ENCODE results near the gene MRPL18. TPM values are rescaled to one million over a fixed set of nuclear protein-coding genes. Genes with fewer than 3 reads are reported as not detected.
A peak's percentile ranks its signal among the peaks of the same experiment; 100 is the strongest.
"Not testable (repeated sequence)": the region's sequence is repeated elsewhere in the genome, so short reads cannot be mapped to it uniquely, and the experiment has no call there.

Gene MRPL18
- 123 and 126 TPM in 2 replicates for total RNA-seq (2014; rRNA removed; shearing (Covaris generic))
- 81.6 and 82.9 TPM in 2 replicates for polyA plus RNA-seq (2015; cell fraction: cytosol; rRNA removed)
- polyA plus RNA-seq (2015; cell fraction: nucleus; rRNA removed), result 14.5 and 17.7 TPM in 2 replicates

DNA sequence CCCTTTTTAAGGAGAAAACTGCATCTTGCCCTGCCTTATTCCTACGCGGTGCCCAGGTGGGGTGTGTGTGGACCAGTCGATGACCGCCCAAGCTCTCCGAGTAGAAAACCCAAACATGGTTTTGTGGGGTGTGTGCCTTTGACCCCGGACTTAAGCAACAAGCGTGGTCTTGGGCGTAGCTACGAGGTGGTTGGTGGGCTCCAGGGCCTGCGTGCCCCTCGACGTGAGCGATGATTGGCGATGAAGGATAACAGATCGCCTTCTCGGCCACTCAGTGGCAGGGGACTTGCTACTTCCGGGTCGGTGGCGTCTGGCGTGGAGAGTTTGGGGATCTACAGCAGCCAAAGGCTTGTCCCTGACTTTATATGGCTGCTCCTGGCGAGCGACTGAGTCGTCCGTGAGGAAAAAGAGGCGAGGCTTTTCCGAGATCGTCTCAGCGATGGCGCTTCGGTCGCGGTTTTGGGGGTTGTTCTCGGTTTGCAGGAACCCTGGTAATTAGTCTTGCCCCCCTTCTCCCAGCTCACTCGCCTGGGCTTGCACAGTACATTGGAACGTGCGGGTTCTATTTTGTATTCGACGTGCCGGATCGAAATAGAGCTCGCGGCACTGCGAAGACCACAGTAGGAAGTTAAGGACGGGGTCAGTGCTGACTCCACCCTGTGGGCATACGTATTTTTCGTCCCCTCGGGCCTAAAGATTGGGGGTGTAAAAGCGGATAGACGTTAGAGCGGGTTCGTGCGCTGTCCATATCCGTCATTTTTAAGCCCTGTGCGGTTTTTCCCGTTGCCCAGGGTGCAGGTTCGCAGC is at the start of gene MRPL18:
TSS of gene MRPL18 (plus strand) at position 319 of the 807 bp plus-strand sequence. CDS start at position 440, 121 bp downstream.
- in situ Hi-C loops (cut with HindIII; ENCODE audit: low pct_unique_long_range_greater_than_20kb, low sequenced_read_pairs), result no loop called here
- peak; percentile 96 for DNase-seq (ENCODE audit: low read depth, low spot score)

- no peak for DNase-seq (ENCODE audit: low read depth, low spot score)
Measured at GRCh38 chr6:159742165-159742564, 48.1 kb upstream of the MRPL18 start.

DNA sequence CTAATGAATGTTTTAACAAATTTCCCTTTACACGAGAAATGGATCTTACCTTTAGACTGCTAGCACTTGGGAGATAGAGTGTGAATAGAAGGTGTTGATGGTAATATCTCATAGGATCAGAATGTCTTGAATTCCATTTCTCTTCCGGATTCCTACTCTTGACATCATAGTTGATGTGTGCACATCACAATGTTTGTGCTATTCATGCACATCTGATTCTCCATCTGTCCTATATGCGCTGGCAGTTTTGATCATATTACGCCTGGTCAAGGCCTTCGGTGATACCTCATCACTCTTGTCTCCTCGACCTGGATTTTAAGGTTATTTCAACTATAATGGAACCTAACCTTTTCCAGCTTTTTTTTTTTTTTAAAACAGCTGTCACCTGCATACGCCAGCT is 45.2 kb upstream of the MRPL18 start:
- no peak for DNase-seq (ENCODE audit: low read depth, low spot score)
- in situ Hi-C loops (cut with HindIII; ENCODE audit: low pct_unique_long_range_greater_than_20kb, low sequenced_read_pairs), result no loop called here

More at GRCh38 chr6:159742165-159742564, 48.1 kb upstream of the MRPL18 start:
- in situ Hi-C loops (cut with HindIII; ENCODE audit: low pct_unique_long_range_greater_than_20kb, low sequenced_read_pairs), result no loop called here

DNA sequence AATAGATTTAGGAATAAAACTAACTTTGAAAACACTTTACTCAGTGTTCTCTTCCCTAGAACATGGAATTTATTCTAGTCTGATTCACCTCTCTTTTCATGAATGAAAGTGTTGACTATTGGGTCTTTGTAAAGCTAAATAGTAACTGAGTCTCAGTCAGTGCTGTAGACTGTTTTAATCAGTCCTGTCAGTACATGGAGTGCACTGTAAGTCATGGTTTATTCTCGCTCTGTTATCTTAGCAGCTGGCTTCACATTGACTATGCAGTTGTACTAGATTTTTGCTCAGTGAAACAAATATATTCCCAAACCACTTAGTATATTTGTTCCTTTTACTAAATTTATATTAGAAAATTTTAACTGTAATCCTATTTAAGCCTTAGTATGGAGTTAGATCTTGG is 43.5 kb upstream of the MRPL18 start:
- in situ Hi-C loops (cut with HindIII; ENCODE audit: low pct_unique_long_range_greater_than_20kb, low sequenced_read_pairs), result no loop called here
- DNase-seq (ENCODE audit: low read depth, low spot score), result no peak

- in situ Hi-C loops (cut with HindIII; ENCODE audit: low pct_unique_long_range_greater_than_20kb, low sequenced_read_pairs), result not testable (repeated sequence)
Measured at GRCh38 chr6:159748127-159748526, 42.1 kb upstream of the MRPL18 start.

DNA sequence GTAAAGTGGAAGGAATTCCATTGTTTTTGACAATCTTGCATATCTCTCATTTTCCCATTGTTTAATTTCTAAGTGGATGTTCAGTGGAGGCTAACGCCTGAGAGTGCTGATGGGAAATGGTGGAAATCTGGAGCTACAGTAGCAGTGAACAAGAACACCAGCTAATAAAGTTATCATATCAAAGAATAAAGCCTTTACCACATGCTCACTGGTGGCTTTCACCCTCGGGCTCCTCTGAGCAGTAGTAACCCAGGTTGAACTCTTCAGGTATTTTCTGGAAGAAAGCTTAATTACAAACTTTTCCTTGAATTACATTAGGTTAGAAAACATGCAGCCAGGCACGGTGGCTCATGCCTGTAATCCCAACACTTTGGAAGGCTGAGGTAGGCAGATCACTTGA is 38.8 kb upstream of the MRPL18 start:
- no peak for DNase-seq (ENCODE audit: low read depth, low spot score)

More at GRCh38 chr6:159748127-159748526, 42.1 kb upstream of the MRPL18 start:
- DNase-seq (ENCODE audit: low read depth, low spot score), result not testable (repeated sequence)

DNA sequence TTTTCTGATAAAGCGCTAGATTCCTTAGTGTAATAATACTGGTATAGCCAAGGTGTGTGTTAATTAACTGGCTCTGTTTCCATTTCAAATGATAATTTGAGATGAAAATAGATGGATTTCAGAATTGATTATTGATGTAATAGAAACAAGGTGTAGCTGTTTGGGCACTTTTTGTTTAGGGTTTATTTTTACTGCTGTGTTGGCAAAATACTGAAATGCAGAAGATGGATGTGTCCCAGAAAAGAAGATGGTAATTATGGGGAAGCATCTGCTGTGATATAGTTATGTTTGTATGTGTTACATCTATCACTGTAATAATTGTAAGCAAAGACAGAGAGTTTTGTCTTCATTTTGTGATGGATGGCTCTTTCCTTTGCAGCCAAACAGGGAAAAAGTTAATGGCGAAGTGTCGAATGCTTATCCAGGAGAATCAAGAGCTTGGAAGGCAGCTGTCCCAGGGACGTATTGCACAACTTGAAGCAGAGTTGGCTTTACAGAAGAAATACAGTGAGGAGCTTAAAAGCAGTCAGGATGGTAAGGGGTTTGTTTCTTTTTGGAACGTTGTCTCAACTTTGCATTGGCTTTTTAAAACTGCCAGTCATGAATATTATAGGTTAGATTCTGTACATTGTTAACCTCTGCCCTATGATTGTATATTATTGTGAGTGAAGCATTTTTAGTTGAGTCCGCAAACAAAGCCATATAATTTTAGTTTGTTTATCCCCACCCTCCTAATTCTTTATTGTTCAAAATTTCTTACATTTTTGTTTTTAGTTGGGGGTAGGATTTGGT is 37.0 kb upstream of the MRPL18 start:
- DNase-seq (ENCODE audit: low read depth, low spot score), result no peak
- in situ Hi-C loops (cut with HindIII; ENCODE audit: low pct_unique_long_range_greater_than_20kb, low sequenced_read_pairs), result no loop called here

More for the DNA sequence above, 38.8 kb upstream of the MRPL18 start:
- in situ Hi-C loops (cut with HindIII; ENCODE audit: low pct_unique_long_range_greater_than_20kb, low sequenced_read_pairs), result no loop called here

GRCh38 chr6:159754401-159754800 is 35.9 kb upstream of the MRPL18 start:
- in situ Hi-C loops (cut with HindIII; ENCODE audit: low pct_unique_long_range_greater_than_20kb, low sequenced_read_pairs), result no loop called here
- no peak for DNase-seq (ENCODE audit: low read depth, low spot score)

GRCh38 chr6:159754959-159755914 is 35.0 kb upstream of the MRPL18 start:
- DNase-seq (ENCODE audit: low read depth, low spot score), result no peak
- in situ Hi-C loops (cut with HindIII; ENCODE audit: low pct_unique_long_range_greater_than_20kb, low sequenced_read_pairs), result no loop called here

DNA sequence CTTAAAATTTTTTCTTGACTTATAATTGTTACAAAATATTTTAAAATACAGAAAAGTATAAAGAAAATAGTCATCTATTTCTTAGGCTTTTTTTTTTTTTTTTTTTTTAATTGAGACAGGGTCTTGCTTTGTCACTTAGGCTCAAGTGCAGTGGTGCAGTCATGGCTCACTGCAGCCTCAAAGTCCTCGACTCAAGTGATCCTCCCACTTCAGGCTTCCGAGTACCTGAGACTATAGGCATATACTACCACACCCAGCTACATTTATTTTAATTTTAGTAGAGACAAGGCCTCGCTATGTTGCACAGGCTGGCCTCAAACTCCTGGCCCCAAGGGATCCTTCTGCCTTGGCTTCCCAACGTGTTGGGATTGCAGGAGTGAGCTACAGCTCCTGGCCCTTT is 33.8 kb upstream of the MRPL18 start:
- DNase-seq (ENCODE audit: low read depth, low spot score), result no peak
- in situ Hi-C loops (cut with HindIII; ENCODE audit: low pct_unique_long_range_greater_than_20kb, low sequenced_read_pairs), result no loop called here

DNA sequence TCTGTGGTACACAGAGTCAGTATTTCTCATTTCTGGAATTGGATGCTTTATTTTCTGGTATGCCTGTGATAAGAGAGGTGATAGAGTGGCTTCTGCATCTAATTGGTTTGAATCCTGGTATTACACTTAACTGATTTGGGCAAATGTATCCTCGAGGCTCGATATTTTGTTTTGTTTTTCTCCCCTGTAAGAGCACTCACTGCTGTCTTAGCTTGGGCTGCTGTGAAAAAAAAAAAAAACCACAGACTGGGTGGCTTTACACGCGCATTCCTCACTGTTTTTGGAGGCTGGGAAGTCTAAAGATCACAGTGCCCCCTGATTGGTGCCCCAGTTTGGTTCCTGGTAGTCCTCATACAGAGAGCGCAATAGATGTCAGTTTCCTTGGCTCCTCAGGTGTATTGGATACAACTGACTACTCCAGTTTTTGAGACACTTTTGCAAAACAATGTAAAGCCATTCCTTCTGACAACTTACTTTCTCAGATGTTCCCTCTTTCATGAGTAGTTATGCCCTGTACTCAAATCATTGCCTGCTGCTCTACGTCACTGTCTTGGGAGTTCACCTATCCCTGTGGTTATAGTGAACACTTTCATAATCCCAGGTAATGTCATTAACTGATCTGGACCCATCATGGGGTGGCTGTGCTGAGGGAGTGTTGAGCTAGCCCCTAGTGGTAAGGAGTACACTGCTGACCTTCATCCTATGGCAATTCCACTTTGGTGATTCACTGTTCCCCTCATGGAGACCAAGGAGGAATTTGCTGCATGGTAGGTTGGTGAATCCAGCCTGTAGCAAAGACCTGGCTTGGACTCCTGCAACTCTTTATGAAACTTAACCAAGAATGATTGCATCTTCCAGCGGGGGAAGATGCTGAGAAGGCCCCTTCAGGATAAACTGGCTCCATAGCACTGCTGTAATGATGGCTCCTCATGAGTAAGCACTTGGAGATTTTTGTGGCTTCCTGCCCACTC is 32.0 kb upstream of the MRPL18 start:
- in situ Hi-C loops (cut with HindIII; ENCODE audit: low pct_unique_long_range_greater_than_20kb, low sequenced_read_pairs), result no loop called here
- peak; percentile 9 for DNase-seq (ENCODE audit: low read depth, low spot score)

GRCh38 chr6:159759645-159760044 is 30.6 kb upstream of the MRPL18 start:
- in situ Hi-C loops (cut with HindIII; ENCODE audit: low pct_unique_long_range_greater_than_20kb, low sequenced_read_pairs), result no loop called here
- DNase-seq (ENCODE audit: low read depth, low spot score), result no peak

GRCh38 chr6:159760602-159761057 is 29.6 kb upstream of the MRPL18 start:
- peak; percentile 39 for DNase-seq (ENCODE audit: low read depth, low spot score)
- in situ Hi-C loops (cut with HindIII; ENCODE audit: low pct_unique_long_range_greater_than_20kb, low sequenced_read_pairs), result no loop called here

GRCh38 chr6:159761129-159761872 is 29.0 kb upstream of the MRPL18 start:
- DNase-seq (ENCODE audit: low read depth, low spot score), result peak; percentile 4
- in situ Hi-C loops (cut with HindIII; ENCODE audit: low pct_unique_long_range_greater_than_20kb, low sequenced_read_pairs), result no loop called here

DNA sequence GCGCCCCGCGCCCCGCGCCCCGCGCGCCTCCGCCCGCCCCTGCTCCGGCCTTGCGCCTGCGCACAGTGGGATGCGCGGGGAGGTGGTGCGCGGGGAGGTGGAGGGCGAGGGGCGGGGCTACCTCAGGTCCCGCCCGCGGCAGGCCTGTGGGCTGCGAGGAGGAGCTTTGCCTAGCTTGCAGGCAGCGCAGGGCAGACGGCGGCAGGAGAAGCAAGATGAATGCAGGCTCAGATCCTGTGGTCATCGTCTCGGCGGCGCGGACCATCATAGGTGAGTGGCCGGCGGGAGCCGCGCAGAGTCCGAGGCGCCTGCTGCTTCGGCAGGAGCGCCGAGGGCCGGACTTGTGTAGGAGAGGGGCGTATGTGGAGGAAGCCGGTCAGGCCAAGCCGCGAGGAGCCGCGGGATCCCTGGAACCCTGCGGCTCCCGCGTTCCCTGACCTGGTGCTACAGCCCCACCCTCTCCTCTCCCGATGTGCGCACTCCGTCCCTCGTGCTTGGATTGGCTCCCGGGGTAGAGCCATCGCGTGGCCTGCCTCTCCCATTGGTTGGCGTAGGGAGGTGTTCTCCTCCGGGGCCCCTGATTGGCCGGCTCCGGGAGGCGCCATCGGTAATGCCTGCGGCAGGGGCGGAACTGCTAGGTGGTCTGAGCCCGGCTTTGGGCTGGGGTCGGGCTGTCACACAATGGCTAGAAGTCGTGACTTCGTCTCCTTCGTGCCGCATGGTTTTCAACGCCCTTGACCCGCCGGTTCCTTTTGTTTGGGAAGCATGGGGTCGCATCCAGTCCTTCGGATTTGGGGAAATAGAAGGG is 28.2 kb upstream of the MRPL18 start, which contains the start of gene ACAT2:
TSS of gene ACAT2 (plus strand) at position 173 of the 808 bp plus-strand sequence. CDS start at position 216, 43 bp downstream.
- DNase-seq (ENCODE audit: low read depth, low spot score), result peak; percentile 89
- in situ Hi-C loops (cut with HindIII; ENCODE audit: low pct_unique_long_range_greater_than_20kb, low sequenced_read_pairs), result no loop called here
